Mononuclear cell (primary cell): ENCODE results near the gene KCNQ1OT1. TPM values are rescaled to one million over a fixed set of nuclear protein-coding genes. Genes with fewer than 3 reads are reported as not detected.

Experiments
- H3K27me3 ChIP-seq: 2 replicates; pipeline ENCODE4 v1.6.0; 2011; ENCODE audit warnings: low read length, control low read depth; ENCODE audit not compliant: insufficient read depth
- H3K4me1 ChIP-seq: 2 replicates; pipeline ENCODE4 v1.5.1; 2011; ENCODE audit warnings: mild to moderate bottlenecking, low read length, control low read depth; ENCODE audit not compliant: insufficient read depth
- H3K4me3 ChIP-seq: 2 replicates; pipeline ENCODE4 v1.5.1; 2011; ENCODE audit warnings: mild to moderate bottlenecking, low read length, moderate library complexity
- H3K9me3 ChIP-seq: 2 replicates; pipeline ENCODE4 v1.5.1; 2011; ENCODE audit warnings: low read depth, mild to moderate bottlenecking, control low read depth, low read length
- total RNA-seq: library from RNA; depleted of rRNA; stranded (reverse); fragments of >200 nt; gene quantifications from one replicate; pipeline ENCODE4 v1.2.3, GENCODE V29; 2012

The KCNQ1OT1 gene
- total RNA-seq, 1 donor = 0.31 TPM

- H3K9me3 ChIP-seq = no peaks in the 10 kb centered on the region
- no peaks in the 10 kb centered on the region for H3K27me3 ChIP-seq
- no peak overlapping the region for H3K4me3 ChIP-seq
- no peaks in the 10 kb centered on the region for H3K4me1 ChIP-seq
These were observed 7.6 kb downstream of the KCNQ1OT1 start for GRCh38 chr11:2691991-2692875.

DNA sequence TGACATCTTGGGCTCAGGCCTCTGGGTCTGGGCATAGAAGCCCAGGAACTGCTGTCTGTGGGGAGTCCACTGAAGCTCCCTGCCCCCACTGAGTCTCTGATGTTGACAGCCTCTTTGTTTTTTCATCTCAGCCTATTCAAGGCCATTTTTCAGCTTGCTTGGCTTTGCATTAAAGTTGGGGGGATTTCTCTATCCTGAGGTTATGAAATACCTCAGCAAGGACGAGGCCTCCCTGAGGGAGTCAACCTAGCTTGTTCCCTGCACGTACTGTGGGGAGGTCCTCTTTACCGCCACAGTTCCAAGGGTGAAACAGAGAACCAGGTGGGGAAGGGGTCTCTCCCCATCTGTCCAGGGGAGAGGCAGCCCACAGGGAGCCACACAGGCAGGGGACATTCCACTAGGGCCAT lies 8.4 kb downstream of the KCNQ1OT1 start:
- Histone ChIP-seq H3K4me3 (no peak overlapping the region), H3K27me3 (no peaks in the 10 kb centered on the region), H3K9me3 (no peaks in the 10 kb centered on the region), H3K4me1 (no peaks in the 10 kb centered on the region)

DNA sequence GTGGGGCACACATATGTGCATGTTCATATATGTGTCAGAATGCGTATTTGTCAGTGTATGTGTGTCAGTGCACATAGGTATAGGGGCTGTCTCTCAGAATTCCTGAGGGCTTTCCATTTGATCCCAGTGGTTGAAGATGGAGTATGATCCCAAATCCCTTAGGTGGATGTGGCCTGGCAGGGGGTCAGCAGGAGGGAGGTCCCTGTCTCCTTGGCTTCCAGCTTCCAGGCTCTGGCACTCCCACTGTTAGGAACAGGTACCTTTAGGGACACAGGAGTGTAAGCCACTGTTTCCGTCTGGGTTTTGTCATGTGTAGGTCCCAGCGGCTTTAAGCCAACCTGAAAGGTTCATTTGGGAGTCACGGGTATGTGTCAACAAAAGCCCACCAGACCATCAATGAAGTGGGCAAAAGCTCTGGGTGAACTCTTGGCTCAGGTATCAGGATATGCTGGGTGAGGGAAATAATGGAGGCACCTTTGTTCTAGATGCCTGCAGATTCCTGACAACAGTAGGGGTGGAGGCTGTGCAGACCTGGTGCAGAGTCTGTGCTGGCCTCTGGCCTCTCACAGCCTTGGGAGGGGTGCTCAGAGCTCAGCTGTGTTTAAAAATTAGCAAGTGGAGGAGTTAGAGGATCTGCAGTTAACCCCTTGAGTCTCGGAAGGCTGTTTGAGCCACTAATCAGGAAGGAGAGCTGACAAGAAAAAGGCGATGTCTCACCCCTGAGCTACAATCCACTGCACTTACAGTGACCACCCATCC lies 9.0 kb downstream of the KCNQ1OT1 start:
- Histone ChIP-seq H3K4me1 (no peaks in the 10 kb centered on the region), H3K4me3 (no peak overlapping the region), H3K27me3 (no peaks in the 10 kb centered on the region), H3K9me3 (no peaks in the 10 kb centered on the region)

DNA sequence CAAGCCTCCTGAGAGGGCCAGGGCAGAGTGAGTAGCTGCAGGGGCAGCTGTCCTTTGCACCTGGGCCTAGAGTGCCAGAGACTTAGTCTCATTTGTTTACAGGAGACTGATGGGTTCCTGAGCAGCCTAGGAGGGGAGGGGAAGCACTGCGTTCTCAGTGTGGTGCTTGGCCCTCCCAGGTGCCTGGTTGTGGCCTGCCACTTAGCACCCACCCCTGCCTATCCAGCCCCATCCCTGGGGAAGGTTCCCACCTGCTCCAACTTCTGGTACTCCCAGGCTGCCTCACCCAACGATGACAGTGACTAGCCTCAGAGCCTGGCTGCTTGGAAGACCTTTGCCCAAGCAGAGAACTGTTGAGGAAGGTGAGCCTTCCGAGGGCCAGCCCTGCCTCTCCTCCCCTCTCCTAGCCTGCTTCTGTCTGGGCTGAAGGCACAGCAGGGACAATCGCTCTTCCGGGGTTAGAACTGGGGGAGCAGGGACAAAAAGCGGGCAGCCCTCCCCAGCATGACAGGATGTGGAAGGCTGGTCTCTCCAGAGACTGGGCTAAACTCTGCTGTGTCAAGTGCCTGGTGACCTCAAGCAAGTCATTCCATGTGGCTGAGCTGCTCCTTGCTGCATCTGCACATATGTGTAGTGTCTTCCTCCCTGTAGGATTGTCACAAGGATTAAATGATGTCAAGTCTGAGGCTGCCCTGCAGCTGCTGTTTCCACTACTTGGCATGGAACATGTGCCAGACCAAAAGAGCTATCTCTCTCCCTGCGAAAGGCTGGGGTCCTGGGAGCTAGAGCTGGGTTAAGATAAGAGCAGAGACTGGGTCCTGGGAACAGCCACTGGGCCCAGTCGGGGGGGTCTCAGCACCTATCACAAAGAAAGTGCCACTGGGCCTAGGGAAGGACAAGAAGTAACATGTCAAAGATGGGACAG lies 9.9 kb downstream of the KCNQ1OT1 start:
- H3K4me1 ChIP-seq = no peaks in the 10 kb centered on the region
- H3K27me3 ChIP-seq = no peaks in the 10 kb centered on the region
- no peak overlapping the region for H3K4me3 ChIP-seq
- no peaks in the 10 kb centered on the region for H3K9me3 ChIP-seq

- Histone ChIP-seq H3K9me3 (no peaks in the 10 kb centered on the region), H3K27me3 (no peaks in the 10 kb centered on the region), H3K4me1 (no peaks in the 10 kb centered on the region), H3K4me3 (no peak overlapping the region)
These were observed 11.2 kb downstream of the KCNQ1OT1 start for GRCh38 chr11:2688381-2689231.

- Histone ChIP-seq H3K4me3 (no peak overlapping the region), H3K4me1 (no peaks in the 10 kb centered on the region), H3K9me3 (no peaks in the 10 kb centered on the region), H3K27me3 (no peaks in the 10 kb centered on the region)
These were observed 12.0 kb downstream of the KCNQ1OT1 start for GRCh38 chr11:2687782-2688191.

DNA sequence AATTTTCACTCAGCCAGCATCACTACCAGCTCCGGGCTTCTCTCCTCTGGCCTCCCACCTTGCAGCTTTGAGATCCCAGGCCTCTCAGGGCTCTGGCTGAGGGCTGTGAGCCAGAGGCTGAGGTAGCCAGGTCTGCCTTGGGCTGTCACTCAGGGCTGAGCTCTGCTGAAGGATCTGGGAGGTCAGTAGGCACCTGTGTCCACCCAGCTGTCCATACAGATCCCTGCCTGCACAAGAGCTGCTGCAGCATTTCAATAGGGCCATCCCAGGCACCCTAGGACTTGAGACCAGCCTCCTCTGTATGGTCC lies 12.6 kb downstream of the KCNQ1OT1 start:
- H3K4me1 ChIP-seq = no peaks in the 10 kb centered on the region
- H3K4me3 ChIP-seq = no peak overlapping the region
- no peaks in the 10 kb centered on the region for H3K9me3 ChIP-seq
- H3K27me3 ChIP-seq = no peaks in the 10 kb centered on the region

- H3K27me3 ChIP-seq = no peaks in the 10 kb centered on the region
- no peak overlapping the region for H3K4me3 ChIP-seq
- H3K9me3 ChIP-seq = no peaks in the 10 kb centered on the region
- H3K4me1 ChIP-seq = peaks cover 5% of the 10 kb centered on the region
These were observed 13.2 kb downstream of the KCNQ1OT1 start for GRCh38 chr11:2686360-2687222.

DNA sequence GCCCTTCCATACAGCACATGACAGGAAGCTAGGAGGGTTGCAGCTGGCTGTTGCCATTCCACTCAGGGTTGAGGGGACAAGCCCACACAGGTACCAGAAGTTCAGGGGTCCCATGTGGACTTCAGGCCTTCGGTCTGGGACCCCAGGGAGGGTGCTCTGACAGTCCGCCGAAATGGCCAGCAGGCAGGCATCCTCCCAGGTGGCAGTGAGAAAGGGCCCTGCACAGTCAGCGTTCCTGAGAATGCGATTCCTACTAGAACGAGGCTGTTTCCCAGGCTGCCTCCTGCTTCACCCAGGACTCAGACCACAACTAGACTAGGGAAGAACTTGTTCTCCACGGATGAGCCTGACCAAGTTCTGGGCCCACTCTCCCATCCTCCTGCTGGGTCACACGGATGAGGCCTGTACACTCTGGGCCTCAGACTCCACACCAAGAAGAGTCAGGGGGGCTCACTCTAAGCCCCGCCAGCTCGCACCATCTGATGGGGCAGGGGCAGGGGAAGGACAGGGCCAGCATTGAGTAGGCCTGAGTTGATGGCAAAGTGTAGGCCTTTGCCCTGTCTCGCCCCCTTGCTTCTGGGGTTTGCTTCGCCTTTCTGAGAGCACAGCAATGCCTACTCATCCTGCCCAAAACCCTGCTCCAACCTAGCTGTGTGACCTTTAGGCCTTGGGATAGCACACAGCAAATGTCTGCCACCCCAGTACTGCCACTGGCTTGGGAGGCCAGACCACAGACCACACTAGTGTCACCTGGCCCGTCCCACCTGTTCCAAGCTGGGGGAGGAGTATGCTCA lies 14.0 kb downstream of the KCNQ1OT1 start:
- peaks cover 13% of the 10 kb centered on the region for H3K4me1 ChIP-seq
- no peaks in the 10 kb centered on the region for H3K9me3 ChIP-seq
- no peak overlapping the region for H3K4me3 ChIP-seq
- no peaks in the 10 kb centered on the region for H3K27me3 ChIP-seq

DNA sequence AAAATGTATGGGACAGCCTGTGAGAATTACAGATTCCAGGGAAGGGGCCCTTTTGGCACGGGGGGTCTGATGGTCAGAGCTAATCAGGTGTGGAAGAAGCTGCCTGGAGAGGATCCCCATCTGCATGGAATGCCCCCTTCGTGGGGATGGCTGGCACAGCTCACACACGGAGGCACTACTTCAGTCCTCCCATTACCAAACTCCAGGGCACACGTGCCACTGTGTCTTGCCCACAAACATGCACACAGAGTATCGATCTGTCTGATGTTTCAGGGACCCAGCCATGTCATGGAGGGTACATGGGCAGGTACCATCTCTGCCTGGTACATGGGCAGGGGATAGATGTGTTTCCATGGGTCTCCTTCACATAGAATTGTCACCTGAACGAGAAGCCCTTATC lies 14.7 kb downstream of the KCNQ1OT1 start:
- H3K9me3 ChIP-seq = no peaks in the 10 kb centered on the region
- H3K4me3 ChIP-seq = no peak overlapping the region
- H3K27me3 ChIP-seq = no peaks in the 10 kb centered on the region

GRCh38 chr11:2684581-2684980 lies 15.2 kb downstream of the KCNQ1OT1 start:
- Histone ChIP-seq H3K9me3 (no peaks in the 10 kb centered on the region), H3K27me3 (no peaks in the 10 kb centered on the region), H3K4me1 (peaks cover 13% of the 10 kb centered on the region), H3K4me3 (no peak overlapping the region)

More for the DNA sequence above, 14.7 kb downstream of the KCNQ1OT1 start:
- H3K4me1 ChIP-seq = peaks cover 13% of the 10 kb centered on the region

DNA sequence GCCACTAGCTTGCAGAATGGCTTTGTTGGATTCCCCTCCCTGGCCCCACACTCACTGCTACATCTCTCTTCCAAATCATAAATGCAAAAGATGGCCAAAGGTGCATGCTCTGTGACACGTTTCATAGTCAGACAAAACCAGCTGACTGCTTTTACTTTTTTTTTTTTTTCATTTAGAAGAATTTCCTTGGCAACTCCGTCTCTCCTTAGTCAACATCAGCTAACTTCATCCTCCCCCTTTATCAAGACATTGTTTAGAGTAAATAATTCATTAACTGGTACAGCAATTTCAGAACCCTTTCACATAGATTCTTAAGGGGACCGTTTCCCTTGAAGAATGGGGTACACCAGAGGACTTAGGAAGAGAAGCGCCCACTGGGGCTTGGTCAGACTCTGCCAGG lies 16.0 kb downstream of the KCNQ1OT1 start:
- Histone ChIP-seq H3K4me1 (peaks cover 13% of the 10 kb centered on the region), H3K9me3 (no peaks in the 10 kb centered on the region), H3K27me3 (no peaks in the 10 kb centered on the region), H3K4me3 (no peak overlapping the region)
